Measurements from ENCODE around the gene PLEKHM1.

Gene PLEKHM1

DNA sequence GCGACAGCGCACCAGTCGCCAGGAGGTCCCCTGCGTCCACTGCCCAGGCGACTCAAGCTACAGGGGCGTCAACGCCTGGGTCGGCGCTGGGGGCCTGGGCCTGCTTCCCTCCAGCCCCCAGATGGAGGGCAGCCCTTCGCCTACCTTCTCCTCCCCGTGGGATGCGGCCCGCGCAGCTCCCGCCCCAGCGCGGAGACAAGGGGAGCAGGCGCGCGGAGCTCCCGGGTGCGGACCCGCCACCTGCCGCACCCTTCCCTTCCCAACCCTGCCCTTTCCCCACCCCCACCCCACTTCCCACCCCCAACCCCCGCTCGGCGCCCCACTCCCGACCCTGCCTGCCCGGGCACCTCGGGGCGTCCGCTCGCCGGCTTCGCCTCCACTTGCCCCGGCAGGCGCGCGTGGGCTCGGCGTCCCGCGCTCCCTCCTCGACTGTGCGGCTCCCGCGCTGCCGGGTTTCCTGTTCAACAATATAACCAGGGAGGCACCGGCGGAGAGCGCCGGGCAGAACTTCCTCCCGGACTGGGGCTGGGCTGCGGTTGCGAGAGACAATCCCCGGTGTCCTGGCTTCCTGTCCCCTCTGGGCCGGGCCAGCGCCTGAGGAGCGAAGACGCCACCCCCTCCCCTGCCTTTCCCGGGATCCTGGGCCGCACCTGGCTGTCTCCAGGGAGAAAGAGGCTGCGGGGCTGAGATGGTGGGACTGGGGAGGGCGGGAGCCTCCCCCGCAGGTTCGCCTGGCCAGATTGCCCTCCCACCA lies 57.9 kb downstream of the PLEKHM1 start, which contains the start of gene ARHGAP27:
Gene ARHGAP27 (minus strand): TSS at position 466 of the 754 bp plus-strand sequence. CDS start 2,591 bp downstream, outside the sequence.
- Histone ChIP-seq H3K9me2 (replicated peaks; ENCODE audit: control insufficient read depth, low read length) (no peaks in the 10 kb centered on the region), H3F3A (ENCODE audit: control insufficient read depth, insufficient read depth) (peaks cover 7% of the 10 kb centered on the region), H3K36me3 (ENCODE audit: control insufficient read depth, low read length) (no peaks in the 10 kb centered on the region), H3K4me1 (ENCODE audit: control insufficient read depth, low read length) (peaks cover 42% of the 10 kb centered on the region), H3K79me2 (ENCODE audit: control insufficient read depth, low read length) (no peaks in the 10 kb centered on the region), H3K4me3 (ENCODE audit: low read length) (peak within 1 kb of the TSS; percentile 54), H3K9me3 (ENCODE audit: control insufficient read depth, insufficient read depth, low read length) (no peaks in the 10 kb centered on the region), H3K4me2 (ENCODE audit: low read length) (peak within 1 kb of the TSS; percentile 70), H4K20me1 (ENCODE audit: control insufficient read depth, insufficient read depth, low read depth, low read length) (no peaks in the 10 kb centered on the region), H3K27me3 (ENCODE audit: control insufficient read depth, low read length) (peaks cover 24% of the 10 kb centered on the region), H3K27ac (ENCODE audit: low read depth, low read length) (no peak within 1 kb of the TSS)
- TF ChIP-seq EZH2phosphoT487 (IDR thresholded peaks at IDR 0.05; ENCODE audit: borderline replicate concordance, low read length), result peak; percentile 95; the same call in 1 of the 2 replicates
- TF ChIP-seq, protein P1, sequence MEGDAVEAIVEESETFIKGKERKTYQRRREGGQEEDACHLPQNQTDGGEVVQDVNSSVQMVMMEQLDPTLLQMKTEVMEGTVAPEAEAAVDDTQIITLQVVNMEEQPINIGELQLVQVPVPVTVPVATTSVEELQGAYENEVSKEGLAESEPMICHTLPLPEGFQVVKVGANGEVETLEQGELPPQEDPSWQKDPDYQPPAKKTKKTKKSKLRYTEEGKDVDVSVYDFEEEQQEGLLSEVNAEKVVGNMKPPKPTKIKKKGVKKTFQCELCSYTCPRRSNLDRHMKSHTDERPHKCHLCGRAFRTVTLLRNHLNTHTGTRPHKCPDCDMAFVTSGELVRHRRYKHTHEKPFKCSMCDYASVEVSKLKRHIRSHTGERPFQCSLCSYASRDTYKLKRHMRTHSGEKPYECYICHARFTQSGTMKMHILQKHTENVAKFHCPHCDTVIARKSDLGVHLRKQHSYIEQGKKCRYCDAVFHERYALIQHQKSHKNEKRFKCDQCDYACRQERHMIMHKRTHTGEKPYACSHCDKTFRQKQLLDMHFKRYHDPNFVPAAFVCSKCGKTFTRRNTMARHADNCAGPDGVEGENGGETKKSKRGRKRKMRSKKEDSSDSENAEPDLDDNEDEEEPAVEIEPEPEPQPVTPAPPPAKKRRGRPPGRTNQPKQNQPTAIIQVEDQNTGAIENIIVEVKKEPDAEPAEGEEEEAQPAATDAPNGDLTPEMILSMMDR (IDR thresholded peaks at IDR 0.05; ENCODE audit: low read depth, low read length, poor library complexity, severe bottlenecking), result no peak

DNA sequence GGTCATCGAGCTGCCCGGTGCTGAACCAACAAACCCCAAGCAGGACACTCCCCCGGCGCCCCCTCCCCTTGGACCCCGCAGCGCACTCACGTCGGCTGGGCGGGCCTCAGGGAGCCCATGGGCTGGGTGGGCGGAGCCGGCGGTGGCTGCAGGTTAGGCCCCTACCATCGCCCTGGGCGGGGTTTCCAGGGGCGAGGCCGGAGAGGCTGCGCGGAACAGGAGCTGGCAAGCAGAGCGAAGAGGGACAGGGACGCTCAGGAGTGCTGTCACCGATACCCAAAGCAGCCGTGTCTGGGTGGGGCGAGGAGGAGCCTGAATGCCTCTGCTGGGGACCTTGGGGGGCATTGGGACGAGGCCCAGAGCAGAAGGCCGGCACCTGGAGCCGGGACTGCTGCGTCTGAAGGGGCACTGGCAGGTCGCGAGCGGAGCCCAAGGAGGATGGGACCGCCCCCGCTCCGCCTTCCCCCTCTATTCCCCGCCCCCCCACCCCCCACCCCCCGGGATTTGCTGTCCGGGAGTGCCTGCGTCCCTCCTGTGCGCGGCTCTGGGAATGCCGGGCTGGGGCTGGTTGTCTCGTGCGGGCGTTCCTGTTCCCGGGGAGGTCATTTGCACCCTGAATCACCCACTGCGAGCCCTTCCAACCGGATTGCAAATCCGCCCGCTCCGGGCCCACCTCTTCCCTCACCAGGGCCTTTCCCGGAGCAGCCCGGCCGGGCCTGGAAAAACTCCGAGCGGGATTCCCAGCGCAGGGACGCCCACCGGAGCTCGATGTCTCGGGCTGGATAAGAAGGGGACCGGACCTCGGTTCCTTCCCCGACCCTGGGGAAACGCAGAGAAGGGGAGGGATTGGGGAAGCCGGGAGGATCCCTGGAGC lies 58.8 kb downstream of the PLEKHM1 start:
- no peaks in the 10 kb centered on the region for H3K79me2 ChIP-seq (ENCODE audit: control insufficient read depth, low read length)
- H3K4me2 ChIP-seq (ENCODE audit: low read length), result peak overlapping the region; percentile 70
- H3K27ac ChIP-seq (ENCODE audit: low read depth, low read length), result no peak overlapping the region
- H3K27me3 ChIP-seq (ENCODE audit: control insufficient read depth, low read length), result peaks cover 24% of the 10 kb centered on the region
- peak overlapping the region; percentile 54 for H3K4me3 ChIP-seq (ENCODE audit: low read length)
- H3K4me1 ChIP-seq (ENCODE audit: control insufficient read depth, low read length), result peaks cover 44% of the 10 kb centered on the region
- no peaks in the 10 kb centered on the region for H3K36me3 ChIP-seq (ENCODE audit: control insufficient read depth, low read length)
- H3F3A ChIP-seq (ENCODE audit: control insufficient read depth, insufficient read depth), result peaks cover 7% of the 10 kb centered on the region
- no peak; the same call in none of the 2 replicates for TF ChIP-seq EZH2phosphoT487 (IDR thresholded peaks at IDR 0.05; ENCODE audit: borderline replicate concordance, low read length)
- TF ChIP-seq, protein P1 (IDR thresholded peaks at IDR 0.05; ENCODE audit: low read depth, low read length, poor library complexity, severe bottlenecking), result no peak
- H3K9me3 ChIP-seq (ENCODE audit: control insufficient read depth, insufficient read depth, low read length), result no peaks in the 10 kb centered on the region
- no peaks in the 10 kb centered on the region for H3K9me2 ChIP-seq (replicated peaks; ENCODE audit: control insufficient read depth, low read length)
- no peaks in the 10 kb centered on the region for H4K20me1 ChIP-seq (ENCODE audit: control insufficient read depth, insufficient read depth, low read depth, low read length)

DNA sequence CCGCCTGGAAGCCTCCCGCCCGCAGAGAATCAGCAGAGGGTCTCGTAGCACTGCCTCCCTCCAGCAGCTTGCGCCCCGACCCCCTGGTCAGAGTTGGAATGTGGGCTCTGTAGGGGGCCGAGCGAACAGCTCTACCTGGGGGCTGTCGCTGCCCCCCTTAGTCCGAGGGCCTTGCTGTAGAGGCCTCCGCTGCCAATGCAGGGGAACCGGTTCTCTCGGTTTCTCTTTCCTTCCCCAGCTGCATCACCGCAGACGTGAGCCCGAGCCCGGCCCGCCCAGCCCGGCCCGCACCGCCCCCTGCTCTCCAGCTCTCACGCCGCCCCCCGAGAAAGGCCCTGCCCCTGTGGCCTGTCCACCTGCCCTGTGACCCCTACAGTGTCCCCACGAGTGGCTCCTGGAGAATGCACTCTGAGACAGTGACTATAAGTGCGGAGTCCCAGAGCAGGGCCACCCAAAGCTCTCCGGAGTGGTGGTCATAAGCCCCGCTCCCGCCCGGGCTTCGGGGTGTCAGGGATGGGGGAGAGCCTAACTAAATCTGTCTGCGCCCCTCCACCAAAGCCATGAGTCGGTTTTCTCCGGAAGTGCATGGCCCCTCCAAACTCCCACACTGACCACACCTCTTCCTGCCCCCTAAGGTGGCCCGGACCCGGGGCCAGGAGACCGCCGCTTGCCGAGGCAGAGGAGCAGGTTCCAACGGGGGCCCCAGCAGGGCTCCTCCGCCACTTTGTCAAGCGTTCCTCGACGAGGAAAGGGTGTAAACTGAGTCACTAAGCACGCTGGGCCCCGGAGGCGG lies 59.6 kb downstream of the PLEKHM1 start:
- Histone ChIP-seq H3K27me3 (ENCODE audit: control insufficient read depth, low read length) (peaks cover 27% of the 10 kb centered on the region), H3K9me2 (replicated peaks; ENCODE audit: control insufficient read depth, low read length) (no peaks in the 10 kb centered on the region), H3K9me3 (ENCODE audit: control insufficient read depth, insufficient read depth, low read length) (no peaks in the 10 kb centered on the region), H3K27ac (ENCODE audit: low read depth, low read length) (no peak overlapping the region), H3F3A (ENCODE audit: control insufficient read depth, insufficient read depth) (peaks cover 7% of the 10 kb centered on the region), H3K4me3 (ENCODE audit: low read length) (peak overlapping the region; percentile 54), H3K79me2 (ENCODE audit: control insufficient read depth, low read length) (no peaks in the 10 kb centered on the region), H3K4me1 (ENCODE audit: control insufficient read depth, low read length) (peaks cover 44% of the 10 kb centered on the region), H4K20me1 (ENCODE audit: control insufficient read depth, insufficient read depth, low read depth, low read length) (no peaks in the 10 kb centered on the region), H3K4me2 (ENCODE audit: low read length) (peak overlapping the region; percentile 70), H3K36me3 (ENCODE audit: control insufficient read depth, low read length) (no peaks in the 10 kb centered on the region)
- TF ChIP-seq, protein P1 (IDR thresholded peaks at IDR 0.05; ENCODE audit: low read depth, low read length, poor library complexity, severe bottlenecking), result no peak
- TF ChIP-seq EZH2phosphoT487 (IDR thresholded peaks at IDR 0.05; ENCODE audit: borderline replicate concordance, low read length), result peak; percentile 81; the same call in 1 of the 2 replicates

Measured in DOHH2 (cell line).